SK-N-MC (cell line): ENCODE results near the gene ATXN7.

Experiments used
- EZH2 ChIP-seq: fragments of 200-600 bp; sonication (generic); IDR thresholded peaks from one replicate; pipeline ENCODE4 v1.6.1; 2017; ENCODE audit warnings: antibody characterized with exemption
- POLR2AphosphoS5 ChIP-seq: IDR thresholded peaks from 2 replicates; pipeline ENCODE4 v1.6.1; 2012; ENCODE audit warnings: mild to moderate bottlenecking, low read depth, low read length, borderline replicate concordance

- no peak for TF ChIP-seq EZH2
- no peak for TF ChIP-seq POLR2AphosphoS5
These were observed 165.6 kb downstream of the ATXN7 start for GRCh38 chr3:64029287-64029686.
